HG03025 (cell line): ENCODE results near the gene GLCCI1.
"Not testable (repeated sequence)": the region's sequence is repeated elsewhere in the genome, so short reads cannot be mapped to it uniquely, and the experiment has no call there.

Experiments used
- ATAC-seq: cut with Tn5 transposase; IDR thresholded peaks from one replicate; pipeline ENCODE4 v1.9.1; 2021; ENCODE audit warnings: mild to moderate bottlenecking, moderate library complexity; ENCODE audit not compliant: unreplicated experiment, low FRiP score

GLCCI1 gene

GRCh38 chr7:8042796-8043535, 74.4 kb downstream of the GLCCI1 start:
- ATAC-seq = no peak

GRCh38 chr7:8044761-8045430, 76.3 kb downstream of the GLCCI1 start:
- no peak for ATAC-seq

GRCh38 chr7:8048067-8048466, 79.5 kb downstream of the GLCCI1 start:
- not testable (repeated sequence) for ATAC-seq

GRCh38 chr7:8051373-8051772, 82.8 kb downstream of the GLCCI1 start:
- no peak for ATAC-seq

GRCh38 chr7:8051998-8052397, 83.4 kb downstream of the GLCCI1 start:
- no peak for ATAC-seq

GRCh38 chr7:8052824-8053223, 84.2 kb downstream of the GLCCI1 start:
- no peak for ATAC-seq

- no peak for ATAC-seq
Observed at GRCh38 chr7:8056439-8056838, 87.8 kb downstream of the GLCCI1 start.

- no peak for ATAC-seq
Observed at GRCh38 chr7:8057566-8057965, 89.0 kb downstream of the GLCCI1 start.

- no peak for ATAC-seq
Observed at GRCh38 chr7:8058322-8058721, 89.7 kb downstream of the GLCCI1 start.

- no peak for ATAC-seq
Observed at GRCh38 chr7:8058852-8059251, 90.3 kb downstream of the GLCCI1 start.

GRCh38 chr7:8060241-8060640, 91.6 kb downstream of the GLCCI1 start:
- no peak for ATAC-seq

GRCh38 chr7:8063300-8063699, 94.7 kb downstream of the GLCCI1 start:
- ATAC-seq = not testable (repeated sequence)

GRCh38 chr7:8063706-8064297, 95.2 kb downstream of the GLCCI1 start:
- no peak for ATAC-seq

GRCh38 chr7:8064828-8065227, 96.2 kb downstream of the GLCCI1 start:
- ATAC-seq = no peak

- no peak for ATAC-seq
Observed at GRCh38 chr7:8065356-8065813, 96.8 kb downstream of the GLCCI1 start.

GRCh38 chr7:8068892-8069686, 100.5 kb downstream of the GLCCI1 start:
- ATAC-seq = no peak

- ATAC-seq = no peak
Observed at GRCh38 chr7:8070451-8071180, 102.0 kb downstream of the GLCCI1 start.

GRCh38 chr7:8078418-8078817, 109.8 kb downstream of the GLCCI1 start:
- ATAC-seq = no peak

GRCh38 chr7:8082762-8083161, 114.2 kb downstream of the GLCCI1 start:
- ATAC-seq = no peak

- ATAC-seq = no peak
Observed at GRCh38 chr7:8084836-8085235, 116.2 kb downstream of the GLCCI1 start.
